Gastroesophageal sphincter (tissue), 4 donors: Measurements from ENCODE around the gene EWSR1. TPM values are rescaled to one million over a fixed set of nuclear protein-coding genes. Genes with fewer than 3 reads are reported as not detected.

Experiments used
- ATAC-seq: fragments of 150-250 bp; one replicate; pipeline ENCODE4 v1.9.1; 2016; ENCODE audit warnings: mild to moderate bottlenecking, moderate library complexity
- H3K27ac ChIP-seq, 4 donors: fragments of 200-600 bp; sonication (generic) in 3 of 4; 1 replicate in 3 of 4; 2 replicates in 1 of 4; pipeline ENCODE4 v1.5.1; 2016 to 2019
- H3K27me3 ChIP-seq: fragments of 200-600 bp; sonication (generic); one replicate; pipeline ENCODE4 v1.5.1; 2019
- H3K36me3 ChIP-seq, 2 donors: fragments of 200-600 bp; sonication (generic); one replicate each; pipeline ENCODE4 v1.5.1; 2019; ENCODE audit warnings: control low read depth in 1 of 2
- H3K4me1 ChIP-seq, 3 donors: fragments of 200-600 bp; sonication (generic); 1 replicate in 2 of 3; 2 replicates in 1 of 3; pipeline ENCODE4 v1.5.1; 2016 to 2019; ENCODE audit warnings: control low read depth in 2 of 3
- H3K4me3 ChIP-seq, 2 donors: fragments of 200-600 bp; sonication (generic); one replicate each; pipeline ENCODE4 v1.5.1; 2019; ENCODE audit warnings: mild to moderate bottlenecking in 1 of 2, moderate library complexity in 1 of 2
- H3K9me3 ChIP-seq, 3 donors: fragments of 200-600 bp; sonication (generic); one replicate each; pipeline ENCODE4 v1.5.1; 2017 to 2019; ENCODE audit warnings: control low read depth in 2 of 3
- CTCF ChIP-seq, 4 experiments: fragments of 200-600 bp in 2 of 4; fragments of 450-650 bp in 2 of 4; sonication (generic) in 1 of 4; IDR thresholded peaks; one replicate each; pipeline ENCODE4 v1.5.1; 2017 to 2019; ENCODE audit warnings: antibody characterized with exemption in 4 of 4, mild to moderate bottlenecking in 2 of 4, moderate library complexity in 2 of 4
- EP300 ChIP-seq: sonication (generic); formaldehyde crosslinking; IDR thresholded peaks from one replicate; pipeline ENCODE4 v1.6.1; 2017; ENCODE audit warnings: antibody characterized with exemption, mild to moderate bottlenecking
- POLR2A ChIP-seq, 2 donors: fragments of 450-650 bp; IDR thresholded peaks; one replicate each; pipeline ENCODE4 v1.6.1; 2017; ENCODE audit warnings: antibody characterized with exemption in 2 of 2, mild to moderate bottlenecking in 2 of 2, moderate library complexity in 1 of 2
- POLR2AphosphoS5 ChIP-seq: sonication (generic); formaldehyde crosslinking; IDR thresholded peaks from one replicate; pipeline ENCODE4 v1.6.1; 2017; ENCODE audit warnings: antibody characterized with exemption
- WGBS, 2 donors: methylation state at CpG; one replicate each; pipeline ENCODE4 v1.1.5; 2018; ENCODE audit warnings: low coverage in 1 of 2; 5-methylcytosine and 5-hydroxymethylcytosine counted together
- total RNA-seq, 4 donors: library from RNA; depleted of rRNA; stranded (reverse); fragments of >200 nt; gene quantifications; one replicate each; pipeline ENCODE4 v1.1.0, GENCODE V29; 2016

The EWSR1 gene
- total RNA-seq, 4 donors from 2014 or later = 169 to 209 (median 204) TPM

- ATAC-seq = no peak
- Histone ChIP-seq H3K4me1 (peaks cover 10 to 79% (median 46%) of the 10 kb centered on the region in 3 donors), H3K27ac (peak overlapping the region in 3 of 4 donors; percentile 96 to 99 (median 97))
Measured at GRCh38 chr22:29269731-29270474, 1.8 kb downstream of the EWSR1 start.

GRCh38 chr22:29270475-29271271, 2.6 kb downstream of the EWSR1 start:
- 8 to 11% methylated on average over 9 of the region's 9 CpGs for WGBS, 2 donors
- ATAC-seq = no peak
- peak overlapping the region in 3 of 4 donors; percentile 96 to 99 (median 97) for H3K27ac ChIP-seq
- H3K4me1 ChIP-seq = peaks cover 14 to 86% (median 46%) of the 10 kb centered on the region in 3 donors
- peaks cover 15 to 37% of the 10 kb centered on the region in 2 donors for H3K36me3 ChIP-seq
- no peak for TF ChIP-seq POLR2AphosphoS5
- no peak for TF ChIP-seq EP300
- no peak for TF ChIP-seq POLR2A (IDR thresholded peaks at IDR 0.05)
- no peak for TF ChIP-seq CTCF (IDR thresholded peaks at IDR 0.05)
- H3K4me3 ChIP-seq = peak overlapping the region; percentile 70 to 86
- no peaks in the 10 kb centered on the region for H3K27me3 ChIP-seq
- H3K9me3 ChIP-seq = no peaks in the 10 kb centered on the region

More at GRCh38 chr22:29269731-29270474, 1.8 kb downstream of the EWSR1 start:
- WGBS, 2 donors = 9 to 21% methylated on average over 12 to 13 of the region's 13 CpGs
- Histone ChIP-seq H3K9me3 (no peaks in the 10 kb centered on the region), H3K4me3 (peak overlapping the region; percentile 70 to 86), H3K36me3 (peaks cover 9 to 37% of the 10 kb centered on the region in 2 donors), H3K27me3 (no peaks in the 10 kb centered on the region)
- no peak for TF ChIP-seq EP300
- no peak for TF ChIP-seq POLR2A (IDR thresholded peaks at IDR 0.05)
- TF ChIP-seq CTCF (IDR thresholded peaks at IDR 0.05) = no peak
- no peak for TF ChIP-seq POLR2AphosphoS5

- Histone ChIP-seq H3K4me3 (no peak overlapping the region), H3K27me3 (no peaks in the 10 kb centered on the region), H3K9me3 (no peaks in the 10 kb centered on the region), H3K27ac (no peak overlapping the region), H3K4me1 (peaks cover 14 to 87% (median 35%) of the 10 kb centered on the region in 3 donors), H3K36me3 (peaks cover 20 to 54% of the 10 kb centered on the region in 2 donors)
- TF ChIP-seq POLR2AphosphoS5 (no peak), EP300 (no peak), POLR2A (IDR thresholded peaks at IDR 0.05) (no peak), CTCF (IDR thresholded peaks at IDR 0.05) (no peak)
- WGBS, 2 donors = 68% methylated on average over 2 of the region's 2 CpGs; no CpG with 5 or more reads in 1 of the 2 donors
- ATAC-seq = no peak
Measured at GRCh38 chr22:29272624-29273023, 4.6 kb downstream of the EWSR1 start.

GRCh38 chr22:29275167-29275566, 7.1 kb downstream of the EWSR1 start:
- Histone ChIP-seq H3K4me1 (peaks cover 14 to 80% (median 32%) of the 10 kb centered on the region in 3 donors), H3K36me3 (peaks cover 20 to 80% of the 10 kb centered on the region in 2 donors), H3K27me3 (no peaks in the 10 kb centered on the region), H3K9me3 (no peaks in the 10 kb centered on the region), H3K27ac (no peak overlapping the region), H3K4me3 (no peak overlapping the region)
- 29 to 53% methylated on average over 3 of the region's 3 CpGs for WGBS, 2 donors
- no peak for TF ChIP-seq CTCF (IDR thresholded peaks at IDR 0.05)
- no peak for TF ChIP-seq EP300
- no peak for TF ChIP-seq POLR2AphosphoS5
- TF ChIP-seq POLR2A (IDR thresholded peaks at IDR 0.05) = no peak
- ATAC-seq = no peak
